ENCODE results near the gene PTPRCAP. TPM values are rescaled to one million over a fixed set of nuclear protein-coding genes. Genes with fewer than 3 reads are reported as not detected.
A peak's percentile ranks its signal among the peaks of the same experiment; 100 is the strongest.

Gene PTPRCAP
- total RNA-seq, 6 donors from 2014 or later: 12.8 to 34.0 (median 18.0) TPM

GRCh38 chr11:67465189-67465510 lies 27.7 kb upstream of the PTPRCAP start:
- H3K9me3 ChIP-seq: no peaks in the 10 kb centered on the region
- H3K4me3 ChIP-seq: peak overlapping the region; percentile 54 to 60 (median 58)
- H3K36me3 ChIP-seq: no peaks in the 10 kb centered on the region
- H3K4me1 ChIP-seq: peaks cover 33 to 53% (median 40%) of the 10 kb centered on the region in 4 donors
- ATAC-seq (ENCODE audit: low FRiP score in 2 of 2) (no peak), DNase-seq (no peak)
- no peak for TF ChIP-seq POLR2AphosphoS5 (IDR thresholded peaks at IDR 0.05)
- TF ChIP-seq POLR2A (IDR thresholded peaks at IDR 0.05): no peak
- TF ChIP-seq, protein P1, sequence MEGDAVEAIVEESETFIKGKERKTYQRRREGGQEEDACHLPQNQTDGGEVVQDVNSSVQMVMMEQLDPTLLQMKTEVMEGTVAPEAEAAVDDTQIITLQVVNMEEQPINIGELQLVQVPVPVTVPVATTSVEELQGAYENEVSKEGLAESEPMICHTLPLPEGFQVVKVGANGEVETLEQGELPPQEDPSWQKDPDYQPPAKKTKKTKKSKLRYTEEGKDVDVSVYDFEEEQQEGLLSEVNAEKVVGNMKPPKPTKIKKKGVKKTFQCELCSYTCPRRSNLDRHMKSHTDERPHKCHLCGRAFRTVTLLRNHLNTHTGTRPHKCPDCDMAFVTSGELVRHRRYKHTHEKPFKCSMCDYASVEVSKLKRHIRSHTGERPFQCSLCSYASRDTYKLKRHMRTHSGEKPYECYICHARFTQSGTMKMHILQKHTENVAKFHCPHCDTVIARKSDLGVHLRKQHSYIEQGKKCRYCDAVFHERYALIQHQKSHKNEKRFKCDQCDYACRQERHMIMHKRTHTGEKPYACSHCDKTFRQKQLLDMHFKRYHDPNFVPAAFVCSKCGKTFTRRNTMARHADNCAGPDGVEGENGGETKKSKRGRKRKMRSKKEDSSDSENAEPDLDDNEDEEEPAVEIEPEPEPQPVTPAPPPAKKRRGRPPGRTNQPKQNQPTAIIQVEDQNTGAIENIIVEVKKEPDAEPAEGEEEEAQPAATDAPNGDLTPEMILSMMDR (IDR thresholded peaks at IDR 0.05): no peak
- no peak for TF ChIP-seq EP300 (IDR thresholded peaks at IDR 0.05)
- no peaks in the 10 kb centered on the region for H3K27me3 ChIP-seq
- WGBS, 2 donors: 46 to 59% methylated on average over 3 of the region's 3 CpGs
- peak overlapping the region; percentile 85 to 96 (median 92) for H3K27ac ChIP-seq

DNA sequence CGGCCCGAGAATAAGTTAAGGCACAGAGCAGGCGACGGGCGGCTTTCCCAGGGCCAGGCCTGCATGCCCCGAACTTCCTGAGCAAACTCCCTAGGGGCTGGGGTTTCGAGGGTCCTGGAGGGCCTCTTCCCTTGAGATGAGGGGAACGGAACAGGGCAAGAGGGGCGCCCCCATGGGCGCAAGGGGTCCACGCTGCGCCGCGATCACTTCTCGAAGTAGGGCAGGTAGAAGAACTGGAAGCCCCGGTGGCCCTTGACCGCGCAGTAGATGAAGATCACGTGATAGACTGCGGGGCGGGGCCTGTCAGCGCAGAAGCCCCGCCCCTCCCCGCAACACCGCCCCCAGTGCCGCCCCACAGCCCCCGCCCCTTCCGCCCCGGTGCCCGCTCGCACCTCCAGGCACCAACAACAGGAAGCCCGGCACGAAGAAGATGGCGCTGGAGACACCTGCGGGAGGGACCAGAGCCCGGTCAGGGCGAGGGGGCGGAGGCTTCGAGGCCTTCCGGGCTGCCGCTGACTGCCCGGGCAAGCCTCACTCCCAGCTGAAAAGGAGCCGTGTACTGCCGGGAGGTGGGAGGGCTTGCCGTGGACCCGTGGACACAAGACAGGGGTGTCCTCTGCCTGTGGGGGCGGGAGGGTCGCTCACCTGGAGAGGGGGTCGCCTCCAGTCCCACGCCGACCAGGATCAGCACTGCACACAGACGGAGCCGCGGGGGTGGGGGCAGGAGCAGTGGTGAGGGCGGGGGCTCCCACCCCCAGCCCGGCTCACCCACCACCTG lies 27.1 kb upstream of the PTPRCAP start:
- ATAC-seq (ENCODE audit: low FRiP score in 2 of 2): peak; percentile 79 to 92

GRCh38 chr11:67463680-67464410 lies 26.4 kb upstream of the PTPRCAP start:
- DNase-seq (peak; percentile 77 to 89), ATAC-seq (ENCODE audit: low FRiP score in 2 of 2) (peak; percentile 25 to 74)
- Histone ChIP-seq H3K27ac (peak overlapping the region; percentile 85 to 96 (median 92)), H3K4me1 (peaks cover 28 to 46% (median 36%) of the 10 kb centered on the region in 4 donors), H3K36me3 (no peaks in the 10 kb centered on the region), H3K9me3 (no peaks in the 10 kb centered on the region), H3K27me3 (no peaks in the 10 kb centered on the region), H3K4me3 (peak overlapping the region in 3 of 4 donors; percentile 54 to 60 (median 57))
- WGBS, 2 donors: 77 to 78% methylated on average over 19 to 20 of the region's 20 CpGs
- TF ChIP-seq EP300 (IDR thresholded peaks at IDR 0.05): no peak
- TF ChIP-seq POLR2AphosphoS5 (IDR thresholded peaks at IDR 0.05): peak in 1 of 2 donors; percentile 23
- TF ChIP-seq POLR2A (IDR thresholded peaks at IDR 0.05): peak in 1 of 4 donors; percentile 60
- TF ChIP-seq, protein P1 (IDR thresholded peaks at IDR 0.05): no peak

More for the DNA sequence above, 27.1 kb upstream of the PTPRCAP start:
- peak overlapping the region; percentile 54 to 60 (median 58) for H3K4me3 ChIP-seq
- H3K36me3 ChIP-seq: no peaks in the 10 kb centered on the region
- TF ChIP-seq POLR2A (IDR thresholded peaks at IDR 0.05) (peak; percentile 2 to 76 (median 47)), POLR2AphosphoS5 (IDR thresholded peaks at IDR 0.05) (peak; percentile 70 to 77), EP300 (IDR thresholded peaks at IDR 0.05) (no peak)
- TF ChIP-seq, protein P1 (IDR thresholded peaks at IDR 0.05): no peak
- 33 to 39% methylated on average over 7 to 17 of the region's 56 CpGs for WGBS, 2 donors
- DNase-seq: peak; percentile 95 to 96
- H3K4me1 ChIP-seq: peaks cover 30 to 48% (median 37%) of the 10 kb centered on the region in 4 donors
- peak overlapping the region; percentile 85 to 96 (median 92) for H3K27ac ChIP-seq
- H3K9me3 ChIP-seq: no peaks in the 10 kb centered on the region
- no peaks in the 10 kb centered on the region for H3K27me3 ChIP-seq

GRCh38 chr11:67463186-67463585 lies 25.7 kb upstream of the PTPRCAP start:
- no peak overlapping the region for H3K4me3 ChIP-seq
- no peak for TF ChIP-seq EP300 (IDR thresholded peaks at IDR 0.05)
- TF ChIP-seq, protein P1 (IDR thresholded peaks at IDR 0.05): no peak
- H3K9me3 ChIP-seq: no peaks in the 10 kb centered on the region
- no peaks in the 10 kb centered on the region for H3K36me3 ChIP-seq
- no peaks in the 10 kb centered on the region for H3K27me3 ChIP-seq
- DNase-seq: no peak
- H3K27ac ChIP-seq: peak overlapping the region in 1 of 4 donors; percentile 93
- ATAC-seq (ENCODE audit: low FRiP score in 2 of 2): no peak
- H3K4me1 ChIP-seq: peaks cover 25 to 40% (median 32%) of the 10 kb centered on the region in 4 donors
- WGBS, 2 donors: 93 to 98% methylated on average over 10 of the region's 10 CpGs
